NCI-H1436 (cell line): ENCODE results near the gene SHOC2.

Experiments
- DNase-seq: peaks from one replicate; lab custom pipeline; 2025; lab: John Stamatoyannopoulos, UW

Gene SHOC2

DNA sequence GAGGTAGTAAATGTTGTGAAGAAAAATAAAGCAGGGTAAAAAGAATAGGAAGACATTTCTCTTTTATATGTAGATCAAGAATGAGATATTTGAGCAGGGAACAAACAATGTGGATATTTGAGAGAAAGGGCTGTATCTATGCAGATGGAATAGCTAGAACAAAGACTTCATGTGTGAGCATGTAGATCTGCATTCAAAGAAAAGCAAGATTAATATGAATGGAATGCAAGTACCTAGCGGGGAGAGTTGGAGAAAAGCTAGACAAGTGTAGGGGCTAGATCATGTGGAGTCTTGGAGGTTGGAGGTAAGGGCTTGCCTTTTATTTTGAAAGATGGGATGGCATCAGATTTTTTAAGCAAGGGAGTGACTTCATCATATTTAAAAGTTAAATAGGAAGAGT is 27.1 kb downstream of the SHOC2 start:
- DNase-seq, result no peak

DNA sequence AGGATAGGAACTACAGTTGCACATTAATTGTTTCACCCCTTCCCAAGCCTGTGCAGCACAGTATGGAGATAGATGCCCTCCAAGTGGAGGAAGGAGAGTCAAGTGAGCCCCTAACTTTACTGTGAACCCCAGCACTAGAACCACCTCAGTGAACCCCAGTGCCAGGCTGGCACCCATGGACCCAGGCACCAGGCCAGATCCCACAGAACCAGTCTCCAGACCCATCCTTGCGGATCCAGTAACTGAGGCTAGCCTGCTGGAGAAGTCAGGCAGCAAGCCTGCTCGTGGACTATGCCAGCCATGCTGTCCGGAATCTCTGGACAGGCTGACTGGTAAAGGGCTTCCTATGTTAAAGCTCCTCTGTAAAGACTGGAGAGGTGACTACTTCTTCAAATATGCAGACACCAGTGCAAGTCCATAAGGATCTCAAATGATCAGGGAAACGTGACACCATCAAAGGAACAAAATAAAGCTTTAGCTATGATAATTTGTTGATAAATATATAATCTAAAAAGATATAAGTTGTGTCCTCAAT is 27.7 kb downstream of the SHOC2 start:
- no peak for DNase-seq

DNA sequence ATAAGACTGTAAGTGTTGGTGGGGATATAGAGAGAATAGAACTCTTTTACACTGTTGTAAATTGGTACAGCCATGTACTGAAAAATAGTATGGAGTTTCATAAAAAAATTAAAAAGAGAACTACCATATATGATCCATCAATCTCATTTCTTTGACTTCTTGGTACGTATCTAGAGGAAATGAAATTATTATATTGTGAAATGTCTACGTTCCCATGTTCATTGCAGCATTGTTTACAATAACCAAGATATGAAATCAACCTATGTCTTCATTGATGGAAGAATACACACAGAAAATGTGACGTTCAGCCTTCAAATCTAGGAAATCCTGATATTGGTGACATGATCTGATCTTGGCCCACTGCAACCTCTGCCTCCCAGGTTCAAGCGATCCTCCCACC is 32.0 kb downstream of the SHOC2 start:
- DNase-seq, result no peak

DNA sequence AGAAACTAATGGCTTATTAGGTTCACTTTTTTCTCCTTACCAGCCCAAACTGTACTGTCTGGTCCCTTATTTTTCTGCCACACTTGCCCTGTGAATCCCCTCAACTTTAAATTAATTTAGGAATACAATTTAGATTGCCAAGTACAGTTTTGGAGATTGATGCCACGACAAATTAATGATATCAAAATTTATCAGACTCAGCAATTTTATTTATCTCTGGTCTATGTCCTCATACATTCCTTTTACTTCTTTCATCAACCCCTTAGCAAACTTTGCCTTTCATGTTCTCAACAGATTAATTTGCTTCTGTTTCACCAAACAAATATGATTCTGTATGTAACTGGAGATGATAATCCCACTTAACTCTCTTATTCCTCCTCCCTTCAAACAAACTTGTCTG is 38.2 kb downstream of the SHOC2 start:
- no peak for DNase-seq

DNA sequence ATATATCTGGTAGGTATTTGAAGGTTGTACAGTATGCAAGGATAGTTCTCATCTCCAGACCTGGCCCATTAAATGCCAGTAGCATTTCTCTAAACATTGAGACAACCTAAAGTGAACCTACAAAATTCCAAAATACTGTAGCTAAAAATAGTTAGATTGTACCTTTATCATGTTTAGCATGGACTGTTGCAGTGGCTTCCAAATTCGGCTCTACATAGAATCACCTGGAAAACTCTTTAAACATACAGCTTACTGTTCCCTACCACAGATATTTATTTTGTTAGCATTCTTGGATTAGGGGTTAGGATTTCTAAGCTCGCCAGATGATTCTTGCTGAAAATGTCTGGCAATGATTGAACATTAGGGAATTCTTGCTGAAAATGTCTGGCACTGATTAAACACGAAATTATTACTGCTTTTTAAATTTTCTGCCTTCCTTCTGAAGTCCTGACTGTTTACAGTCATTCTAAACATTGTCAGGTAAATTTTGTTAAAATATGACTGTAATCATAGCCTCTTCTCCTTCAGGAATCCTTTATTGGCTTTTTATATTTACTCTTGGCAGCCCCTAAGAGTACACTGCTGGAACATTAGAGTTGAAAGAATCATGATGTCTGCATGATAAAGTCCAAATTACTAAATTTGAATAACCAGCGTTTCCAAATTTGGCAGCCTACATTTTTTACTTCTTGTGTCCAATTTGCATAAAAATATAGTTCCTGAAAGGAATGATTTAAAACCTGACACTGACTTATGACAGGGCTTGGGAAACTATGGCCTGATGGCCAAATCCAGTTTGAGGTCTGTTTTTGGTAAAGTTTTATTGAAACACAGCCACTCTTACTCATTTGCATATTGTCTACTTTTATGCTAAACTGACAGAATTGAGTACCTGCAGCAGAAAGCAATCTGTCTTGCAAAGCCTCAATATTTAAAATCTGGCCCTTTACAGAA is 40.3 kb downstream of the SHOC2 start:
- DNase-seq, result no peak

DNA sequence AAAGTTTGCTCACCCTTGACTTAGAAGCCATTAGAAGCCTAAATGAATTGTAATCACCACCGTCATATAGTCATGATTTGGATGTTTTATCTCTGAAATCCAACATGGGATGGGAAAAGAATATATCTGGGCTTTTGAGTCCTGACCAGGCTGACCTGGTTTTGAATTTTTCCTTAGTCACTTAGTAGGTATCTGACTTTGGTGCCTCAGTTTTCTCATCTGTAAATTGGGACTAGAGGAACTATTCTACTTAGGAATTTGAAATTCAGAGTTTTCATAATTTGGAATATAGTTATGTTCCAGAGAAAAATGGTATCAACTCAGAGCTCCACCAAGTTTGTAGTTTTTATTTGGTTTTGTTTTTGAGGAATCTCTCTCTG is 40.9 kb downstream of the SHOC2 start:
- no peak for DNase-seq

DNA sequence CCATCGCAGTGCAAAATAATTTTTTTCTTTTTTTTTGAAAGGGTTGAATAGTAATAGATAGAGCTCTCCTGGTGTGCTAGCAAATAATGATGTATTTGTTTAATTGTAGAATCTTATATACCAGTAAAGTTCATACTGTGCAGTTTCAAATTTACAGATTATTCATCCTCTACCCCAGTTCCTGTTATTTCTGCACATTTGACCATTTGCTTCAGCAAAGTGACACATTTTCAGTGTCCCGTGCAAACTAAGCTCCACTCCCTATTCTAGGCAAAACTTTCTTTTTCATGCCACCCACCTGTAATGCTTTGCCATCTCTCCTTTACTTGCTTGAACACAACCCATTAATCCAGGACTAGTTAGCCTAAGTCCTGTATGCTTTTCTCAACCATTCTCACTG is 43.0 kb downstream of the SHOC2 start:
- no peak for DNase-seq

DNA sequence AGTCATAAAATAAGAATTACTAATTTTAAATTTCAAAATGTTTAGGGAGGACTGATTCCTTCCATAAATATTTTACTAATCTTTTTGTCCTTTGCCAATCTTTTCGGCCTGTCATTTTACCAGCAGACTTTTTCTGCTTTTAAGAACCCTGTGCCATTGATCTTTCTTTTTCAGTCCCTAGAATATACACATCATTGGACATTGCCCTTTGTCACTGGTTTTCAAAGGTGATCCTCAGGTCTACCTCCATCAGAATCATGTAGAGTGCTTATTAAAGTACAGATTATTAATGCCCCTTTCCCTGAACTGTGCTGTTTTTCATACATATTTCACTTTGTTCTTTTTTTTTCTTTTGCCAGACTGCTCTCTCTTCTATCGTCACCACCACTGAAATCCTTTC is 43.8 kb downstream of the SHOC2 start:
- no peak for DNase-seq

DNA sequence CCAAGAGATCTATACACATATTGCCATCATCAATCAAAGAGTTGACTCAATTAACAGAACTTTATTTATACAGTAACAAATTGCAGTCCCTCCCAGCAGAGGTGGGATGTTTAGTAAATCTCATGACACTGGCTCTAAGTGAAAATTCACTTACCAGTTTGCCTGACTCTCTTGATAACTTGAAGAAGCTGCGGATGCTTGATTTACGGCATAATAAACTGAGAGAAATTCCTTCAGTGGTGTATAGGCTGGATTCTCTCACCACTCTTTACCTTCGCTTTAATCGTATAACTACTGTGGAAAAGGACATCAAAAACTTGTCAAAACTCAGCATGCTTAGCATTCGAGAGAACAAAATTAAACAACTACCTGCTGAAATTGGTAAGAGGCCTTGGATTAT is 45.3 kb downstream of the SHOC2 start:
- DNase-seq, result no peak

DNA sequence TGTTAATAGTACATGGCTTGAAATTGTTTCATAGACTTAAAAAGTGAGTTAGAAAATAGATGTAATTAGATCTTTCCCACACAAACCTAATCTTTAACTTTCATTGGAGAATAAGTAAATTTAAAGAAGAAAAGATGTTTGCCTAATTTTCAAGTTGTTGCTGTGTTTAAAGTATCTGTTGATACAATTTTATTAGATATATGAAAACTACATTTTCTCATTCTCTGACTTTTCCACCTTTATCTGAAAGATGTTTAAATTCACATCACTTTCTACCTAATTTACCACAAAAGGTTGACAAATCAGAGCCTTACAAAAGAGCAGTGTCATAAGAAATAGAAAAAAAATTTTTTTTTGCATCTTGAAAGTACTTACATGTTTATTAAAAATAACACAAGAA is 45.8 kb downstream of the SHOC2 start:
- DNase-seq, result no peak

DNA sequence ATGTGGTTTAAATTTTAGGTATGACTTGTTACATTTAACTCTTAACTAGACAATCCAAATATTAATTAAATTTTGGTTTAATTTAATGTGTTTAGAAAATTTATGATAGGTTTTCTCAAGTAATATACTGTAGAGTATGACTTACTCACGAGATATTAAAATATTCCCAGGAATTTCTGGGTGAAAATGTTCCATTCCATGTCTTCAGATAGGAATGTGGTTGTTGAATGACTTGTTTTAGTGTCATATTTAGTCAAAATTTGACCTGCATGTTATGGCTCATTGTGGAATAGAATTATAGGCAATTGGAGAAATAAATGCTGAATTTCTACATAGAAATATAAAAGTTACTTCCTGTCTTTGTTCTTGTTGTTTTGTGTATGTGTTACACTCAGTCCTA is 46.7 kb downstream of the SHOC2 start:
- DNase-seq, result no peak

DNA sequence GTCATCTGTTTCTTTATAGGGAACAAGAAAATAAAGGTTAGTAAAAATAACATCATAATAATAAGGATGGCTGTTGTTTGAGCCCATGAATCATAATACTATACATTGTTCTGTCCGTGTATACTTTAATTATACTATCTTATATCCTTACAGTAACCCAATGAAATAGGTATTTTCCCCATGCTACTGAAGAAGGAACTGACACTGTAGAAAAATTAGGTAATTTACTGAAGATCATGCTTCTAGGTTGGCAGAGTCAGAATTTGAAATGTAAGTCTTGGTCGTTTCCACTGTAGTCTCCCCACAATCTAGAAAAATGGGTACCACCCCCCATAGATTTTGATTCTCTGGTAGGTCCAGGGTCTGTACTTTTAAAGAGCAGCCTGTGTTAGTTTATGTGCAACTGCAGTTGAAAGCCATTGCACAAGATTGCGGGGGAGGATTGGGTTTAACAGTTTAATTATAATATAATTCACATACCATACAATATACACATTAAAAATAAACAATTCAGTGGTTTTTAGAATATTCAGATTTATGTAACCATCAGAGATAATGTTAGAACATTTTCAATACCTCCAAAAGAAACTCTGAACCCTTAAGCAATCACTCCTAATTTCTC is 47.7 kb downstream of the SHOC2 start:
- no peak for DNase-seq

DNA sequence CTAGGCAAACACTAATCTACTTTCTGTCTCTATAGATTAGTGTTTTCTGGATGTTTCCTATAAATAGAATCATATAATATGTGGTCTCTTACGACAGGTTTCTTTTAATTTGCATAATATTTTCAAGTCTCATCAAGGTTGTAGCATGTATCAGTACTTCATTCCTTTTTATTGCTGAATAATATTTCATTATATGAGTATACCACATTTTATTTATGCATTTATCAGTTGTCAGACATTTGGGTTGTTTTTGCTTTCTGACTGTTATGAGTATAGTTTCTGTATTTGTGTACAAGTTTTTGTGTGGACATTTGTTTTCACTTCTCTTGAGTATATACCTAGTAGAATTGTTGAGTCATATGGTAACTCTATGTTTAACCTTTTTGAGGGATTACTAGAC is 48.2 kb downstream of the SHOC2 start:
- DNase-seq, result no peak

DNA sequence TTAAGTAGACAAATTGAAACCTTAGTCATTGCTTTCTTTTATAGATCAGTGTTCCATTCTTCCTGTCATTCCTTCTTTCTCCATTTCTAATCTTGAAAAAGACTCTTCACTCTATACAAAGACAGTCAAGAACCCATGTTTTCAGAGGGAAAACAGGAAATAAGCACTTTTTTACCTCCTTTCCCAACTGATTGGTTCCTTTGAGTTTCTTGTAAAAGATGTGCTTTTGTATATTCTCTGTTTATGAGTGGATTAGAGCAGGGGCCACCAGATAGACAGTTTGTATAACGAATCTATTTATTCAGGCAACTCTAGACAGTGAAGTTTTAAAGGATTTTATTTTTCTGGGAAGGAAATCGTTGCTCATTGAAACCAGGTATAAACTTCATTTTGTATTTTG is 49.8 kb downstream of the SHOC2 start:
- DNase-seq, result no peak

DNA sequence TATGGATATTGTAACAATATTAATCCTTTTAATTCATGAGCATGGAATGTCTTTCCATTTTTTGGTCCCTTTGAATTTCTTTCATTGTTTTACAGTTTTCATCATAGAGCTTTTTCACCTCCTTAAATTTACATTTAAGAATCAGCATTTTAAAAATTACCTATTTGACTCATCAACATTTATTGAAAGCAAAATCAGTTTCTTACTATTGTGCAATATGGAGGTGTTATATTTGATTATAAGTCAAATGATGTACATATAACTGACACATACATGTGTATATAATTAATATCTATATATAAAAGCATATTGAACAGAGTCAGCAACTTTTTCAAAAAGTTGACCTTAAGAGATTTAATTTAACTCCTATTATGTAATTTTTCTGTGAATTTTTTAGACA is 52.2 kb downstream of the SHOC2 start:
- DNase-seq, result no peak

DNA sequence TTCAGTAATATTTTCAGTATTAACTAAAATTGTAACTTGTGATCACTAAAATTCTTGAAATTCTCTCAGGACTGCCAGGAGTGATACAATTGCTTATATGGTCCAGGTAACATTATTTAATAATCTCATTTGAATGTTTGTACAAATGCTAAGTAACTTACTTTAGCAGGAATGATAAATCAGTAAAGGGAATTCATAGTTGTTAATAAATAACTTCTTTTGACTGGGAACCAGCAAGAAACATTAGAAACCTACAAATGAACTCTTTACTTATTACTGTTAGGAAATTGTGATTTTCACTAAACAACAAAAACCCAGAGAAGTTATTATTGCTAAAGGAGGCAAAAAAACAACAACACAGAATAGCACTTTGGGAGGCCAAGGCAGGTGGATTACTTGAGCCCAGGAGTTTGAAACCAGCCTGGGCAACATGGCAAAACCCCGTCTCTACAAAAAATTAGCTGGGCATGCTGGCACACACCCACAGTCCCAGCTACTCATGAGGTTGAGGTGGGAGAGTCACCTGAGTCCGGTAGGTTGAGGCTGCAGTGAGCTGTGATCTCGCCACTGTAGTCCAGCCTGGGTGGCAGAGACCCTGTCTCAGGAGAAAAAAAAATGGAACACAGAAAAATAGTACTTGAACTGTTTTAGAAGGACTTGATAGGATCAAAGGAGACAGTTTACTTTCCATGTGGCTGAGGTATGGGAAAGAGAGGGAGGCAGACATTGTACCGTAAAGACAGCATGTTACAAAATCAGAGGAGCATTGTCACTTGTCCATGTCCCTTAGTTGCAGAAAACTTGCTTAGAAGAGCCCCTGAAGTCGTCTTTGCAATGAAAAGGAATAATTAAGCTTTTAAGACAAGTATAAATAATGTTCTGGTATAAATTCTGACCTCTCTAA is 53.1 kb downstream of the SHOC2 start:
- no peak for DNase-seq

DNA sequence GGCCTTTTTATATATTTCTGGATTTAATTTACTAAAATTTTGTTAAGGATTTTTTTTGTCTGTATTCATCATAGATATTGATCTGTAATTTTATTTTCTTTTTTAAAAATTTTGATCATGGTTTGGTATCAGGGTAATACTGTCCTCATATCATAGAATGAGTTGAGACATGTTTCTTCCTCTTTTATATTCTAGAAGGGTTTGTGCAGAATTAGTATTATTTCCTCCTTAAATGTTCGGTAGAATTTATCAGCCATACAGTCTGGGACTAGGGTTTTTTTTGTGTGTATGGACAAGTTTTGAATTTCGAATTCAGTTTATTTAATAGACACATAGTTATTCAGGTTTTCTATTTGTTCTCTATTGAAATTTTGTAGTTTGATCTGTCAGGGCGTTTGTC is 54.0 kb downstream of the SHOC2 start:
- DNase-seq, result no peak

DNA sequence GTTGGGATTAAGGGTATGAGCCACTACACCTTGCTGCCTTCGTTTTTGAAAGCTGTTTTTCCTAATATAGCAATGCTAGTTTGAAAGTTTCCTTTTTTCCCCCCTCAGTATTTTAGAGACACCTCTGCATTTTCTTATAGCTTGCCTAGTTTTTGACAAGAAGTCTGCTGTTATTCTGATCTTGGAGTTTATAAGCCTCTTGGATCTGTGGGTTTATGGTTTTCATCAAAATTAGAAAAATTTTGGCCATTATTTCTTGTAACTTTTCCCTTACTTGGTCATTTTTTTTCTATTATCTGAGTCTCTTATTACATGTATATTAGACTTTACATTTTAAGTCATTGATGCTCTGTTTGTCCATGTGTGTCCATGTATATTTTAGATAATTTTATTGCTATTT is 57.2 kb downstream of the SHOC2 start:
- no peak for DNase-seq

DNA sequence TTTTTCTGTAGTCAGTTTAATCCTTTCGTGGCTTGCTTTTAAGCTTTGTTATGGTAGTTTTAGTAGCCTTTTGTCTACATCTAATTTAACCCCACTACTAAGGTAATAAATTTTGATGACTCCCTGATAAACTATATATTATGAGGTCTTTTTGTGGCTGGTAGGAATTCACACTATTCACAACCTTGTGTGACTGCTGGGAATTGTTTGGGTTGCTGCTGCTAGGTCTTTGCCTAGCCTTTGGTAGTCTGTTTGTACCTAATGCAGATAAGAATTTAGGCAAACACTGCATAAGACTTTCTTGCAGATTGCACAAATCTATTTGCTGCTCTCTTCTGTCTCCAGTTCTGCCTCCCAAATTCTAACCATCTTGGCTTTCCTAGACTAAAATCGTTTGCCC is 58.3 kb downstream of the SHOC2 start:
- DNase-seq, result no peak

DNA sequence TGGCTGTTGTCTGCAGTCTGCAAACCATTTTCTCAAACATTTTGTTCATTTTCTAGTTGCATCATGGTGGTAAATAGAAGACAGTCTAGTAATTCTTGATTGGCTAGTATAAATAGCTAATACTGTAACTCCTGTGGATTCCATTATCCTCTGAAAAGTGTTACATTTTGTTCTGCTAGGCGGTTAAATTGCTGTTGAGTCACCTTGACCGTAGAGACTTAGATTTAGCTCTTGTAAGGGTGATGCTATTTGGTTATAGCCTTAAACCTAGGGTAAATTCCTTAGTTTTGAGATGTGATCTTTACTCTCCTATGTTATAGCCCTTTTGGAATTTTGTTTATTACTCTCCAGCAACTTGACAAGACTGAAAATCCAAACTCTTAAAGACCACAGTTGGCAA is 58.8 kb downstream of the SHOC2 start:
- no peak for DNase-seq

DNA sequence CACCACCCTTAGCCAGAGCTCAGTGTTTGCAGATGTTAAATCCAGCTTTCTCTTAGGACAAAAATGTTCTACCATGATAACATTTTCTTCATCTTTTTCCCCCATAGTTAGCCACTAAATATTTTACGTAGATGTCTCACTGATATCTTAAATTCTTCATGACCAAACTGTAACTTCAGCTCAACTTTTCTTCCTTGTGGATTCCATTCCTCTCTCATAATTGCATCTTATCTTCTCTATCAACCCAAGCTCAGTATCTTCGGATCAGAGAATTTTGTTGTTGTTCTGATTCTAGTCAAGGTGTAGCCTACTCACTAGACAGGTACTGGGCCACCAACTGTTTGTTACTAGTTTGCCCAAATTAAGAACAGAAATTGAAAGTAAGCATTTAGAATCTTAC is 60.2 kb downstream of the SHOC2 start:
- DNase-seq, result no peak

DNA sequence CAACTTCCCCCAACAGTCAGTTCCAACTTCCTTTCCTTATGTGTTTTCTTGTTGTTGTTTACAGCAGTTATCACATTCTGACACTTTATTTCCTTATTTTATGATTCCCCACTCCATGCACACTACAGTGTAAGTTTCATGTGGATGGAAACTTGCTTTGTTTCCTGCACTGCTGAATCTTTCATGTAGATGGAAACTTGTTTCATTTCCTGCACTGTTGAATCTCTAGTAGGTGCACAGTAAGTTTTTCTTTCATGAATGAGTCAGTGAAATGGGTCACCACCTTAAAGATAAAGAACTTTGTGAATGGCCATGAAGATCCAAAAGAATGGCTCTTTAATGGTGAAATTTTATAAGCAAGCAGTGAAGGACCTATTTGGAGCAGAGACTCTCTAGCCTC is 61.4 kb downstream of the SHOC2 start:
- DNase-seq, result no peak

DNA sequence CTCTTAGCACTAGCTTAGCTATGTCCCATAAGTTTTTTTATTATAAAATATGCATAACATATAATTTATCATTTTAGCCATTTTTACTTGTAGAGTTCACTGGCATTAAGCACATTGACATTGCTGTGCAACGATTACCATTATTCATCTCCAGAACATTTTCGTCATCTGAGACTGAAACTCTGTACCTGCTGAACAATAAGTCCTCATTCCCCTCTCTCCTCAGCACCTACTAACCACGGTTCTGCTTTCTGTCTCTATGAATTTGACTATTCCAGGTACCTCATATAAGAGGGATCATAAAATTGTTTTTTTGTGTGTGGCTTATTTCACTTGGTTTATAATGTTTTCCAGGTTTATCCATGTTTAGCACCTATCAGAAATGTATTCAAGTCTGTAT is 64.1 kb downstream of the SHOC2 start:
- DNase-seq, result no peak
